ENCODE data around the gene CCL26. TPM values are rescaled to one million over a fixed set of nuclear protein-coding genes. Genes with fewer than 3 reads are reported as not detected.

Gene CCL26
- total RNA-seq, 4 donors from 2014 or later, result 3.8 to 6.3 TPM; not detected in 2

- H3K36me3 ChIP-seq, result no peaks in the 10 kb centered on the region
- no peak overlapping the region for H3K4me3 ChIP-seq
- no peak for DNase-seq (ENCODE audit: low spot score in 2 of 2)
- peaks cover 0 to 1% (median 0%) of the 10 kb centered on the region in 4 donors for H3K4me1 ChIP-seq
- H3K27me3 ChIP-seq, result no peaks in the 10 kb centered on the region
- TF ChIP-seq EP300 (IDR thresholded peaks at IDR 0.05) (no peak), POLR2A (IDR thresholded peaks at IDR 0.05) (no peak), CTCF (IDR thresholded peaks at IDR 0.05) (no peak)
- no peak overlapping the region for H3K27ac ChIP-seq
- peaks cover 0 to 4% (median under 1%) of the 10 kb centered on the region in 4 donors for H3K9me3 ChIP-seq
- WGBS, 2 donors, result 86 to 92% methylated on average over 11 of the region's 11 CpGs
Observed at GRCh38 chr7:75811894-75812678, 40.1 kb upstream of the CCL26 start.

- H3K27ac ChIP-seq, result peak overlapping the region in 1 of 4 donors; percentile 24
- no peaks in the 10 kb centered on the region for H3K36me3 ChIP-seq
- no peak for DNase-seq (ENCODE audit: low spot score in 2 of 2)
- H3K4me1 ChIP-seq, result no peaks in the 10 kb centered on the region
- H3K27me3 ChIP-seq, result no peaks in the 10 kb centered on the region
- TF ChIP-seq CTCF (IDR thresholded peaks at IDR 0.05) (no peak), EP300 (IDR thresholded peaks at IDR 0.05) (peak in 1 of 2 donors; percentile 61)
- H3K9me3 ChIP-seq, result peaks cover 0 to 17% (median 4%) of the 10 kb centered on the region in 4 donors
- 69% methylated on average over 6 of the region's 6 CpGs for WGBS, 2 donors
- no peak overlapping the region for H3K4me3 ChIP-seq
Observed at GRCh38 chr7:75809396-75809795, 37.4 kb upstream of the CCL26 start.

- Histone ChIP-seq H3K27ac (no peak overlapping the region), H3K36me3 (no peaks in the 10 kb centered on the region), H3K4me3 (no peak overlapping the region), H3K4me1 (no peaks in the 10 kb centered on the region), H3K9me3 (peaks cover 0 to 17% (median 4%) of the 10 kb centered on the region in 4 donors), H3K27me3 (no peaks in the 10 kb centered on the region)
- WGBS, 2 donors, result 59 to 60% methylated on average over 6 of the region's 6 CpGs
- DNase-seq (ENCODE audit: low spot score in 2 of 2), result no peak
- TF ChIP-seq CTCF (IDR thresholded peaks at IDR 0.05) (no peak), EP300 (IDR thresholded peaks at IDR 0.05) (no peak), POLR2A (IDR thresholded peaks at IDR 0.05) (no peak)
Observed at GRCh38 chr7:75808106-75808505, 36.1 kb upstream of the CCL26 start.

GRCh38 chr7:75807452-75807851, 35.4 kb upstream of the CCL26 start:
- Histone ChIP-seq H3K4me1 (no peaks in the 10 kb centered on the region), H3K36me3 (no peaks in the 10 kb centered on the region), H3K9me3 (peaks cover 0 to 17% (median 4%) of the 10 kb centered on the region in 4 donors), H3K4me3 (no peak overlapping the region), H3K27ac (no peak overlapping the region), H3K27me3 (no peaks in the 10 kb centered on the region)
- no peak for DNase-seq (ENCODE audit: low spot score in 2 of 2)
- no peak for TF ChIP-seq CTCF (IDR thresholded peaks at IDR 0.05)
- no peak for TF ChIP-seq POLR2A (IDR thresholded peaks at IDR 0.05)
- TF ChIP-seq EP300 (IDR thresholded peaks at IDR 0.05), result no peak
- WGBS, 2 donors, result 82 to 85% methylated on average over 9 of the region's 9 CpGs

- Histone ChIP-seq H3K27ac (no peak overlapping the region), H3K36me3 (no peaks in the 10 kb centered on the region), H3K4me1 (no peaks in the 10 kb centered on the region), H3K4me3 (no peak overlapping the region), H3K9me3 (peaks cover 0 to 17% (median 4%) of the 10 kb centered on the region in 4 donors), H3K27me3 (no peaks in the 10 kb centered on the region)
- TF ChIP-seq CTCF (IDR thresholded peaks at IDR 0.05) (no peak), POLR2A (IDR thresholded peaks at IDR 0.05) (no peak)
- 90 to 92% methylated on average over 4 of the region's 4 CpGs for WGBS, 2 donors
- DNase-seq (ENCODE audit: low spot score in 2 of 2), result no peak
Observed at GRCh38 chr7:75806560-75807307, 34.7 kb upstream of the CCL26 start.
